OCI-LY1 (cell line): Measurements from ENCODE around the gene ZNF148.
A peak's percentile ranks its signal among the peaks of the same experiment; 100 is the strongest.

Experiments used
- H2AFZ ChIP-seq: fragments of 200-600 bp; sonication (generic), shearing (Covaris generic); 2 replicates; pipeline ENCODE4 v1.6.0; 2014; ENCODE audit warnings: antibody characterized with exemption, mild to moderate bottlenecking, low read length
- H3F3A ChIP-seq: fragments of 200-600 bp; sonication (generic), shearing (Covaris generic); 2 replicates; pipeline ENCODE4 v1.6.0; 2014; ENCODE audit warnings: mild to moderate bottlenecking, antibody characterized with exemption, low read length, moderate library complexity; ENCODE audit not compliant: insufficient read depth
- H3K27ac ChIP-seq: fragments of 200-600 bp; sonication (generic); 2 replicates; pipeline ENCODE4 v1.5.1; 2014; ENCODE audit warnings: low read length, mixed run types, mild to moderate bottlenecking, low read depth; ENCODE audit not compliant: poor library complexity, severe bottlenecking
- H3K27me3 ChIP-seq: fragments of 200-600 bp; sonication (generic); 2 replicates; pipeline ENCODE4 v1.6.0; 2014; ENCODE audit warnings: antibody characterized with exemption, mild to moderate bottlenecking, low read length, moderate library complexity; ENCODE audit not compliant: insufficient read depth
- H3K36me3 ChIP-seq: fragments of 200-600 bp; sonication (generic); 2 replicates; pipeline ENCODE4 v1.6.1; 2014; ENCODE audit warnings: mild to moderate bottlenecking, antibody characterized with exemption, low read length, moderate library complexity, mixed read lengths; ENCODE audit not compliant: insufficient read depth
- H3K4me1 ChIP-seq: fragments of 200-600 bp; sonication (generic); 2 replicates; pipeline ENCODE4 v1.5.1; 2014; ENCODE audit warnings: mild to moderate bottlenecking, low read length, moderate library complexity; ENCODE audit not compliant: insufficient read depth, severe bottlenecking
- H3K4me2 ChIP-seq: fragments of 200-600 bp; sonication (generic), shearing (Covaris generic); 2 replicates; pipeline ENCODE4 v1.6.1; 2014; ENCODE audit warnings: low read length
- H3K4me3 ChIP-seq: fragments of 200-600 bp; sonication (generic); 2 replicates; pipeline ENCODE4 v1.5.1; 2014; ENCODE audit warnings: low read length, low read depth, mild to moderate bottlenecking, mixed read lengths; ENCODE audit not compliant: poor library complexity, severe bottlenecking
- H3K79me2 ChIP-seq: fragments of 200-600 bp; shearing (Covaris generic); 2 replicates; pipeline ENCODE4 v1.6.1; 2016; ENCODE audit warnings: mixed run types, low read length, mixed read lengths; ENCODE audit not compliant: insufficient read depth
- H3K9ac ChIP-seq: fragments of 200-600 bp; sonication (generic), shearing (Covaris generic); 2 replicates; pipeline ENCODE4 v1.6.1; 2014; ENCODE audit warnings: mild to moderate bottlenecking, low read length, mixed read lengths
- H3K9me2 ChIP-seq: fragments of 200-600 bp; sonication (generic), shearing (Covaris generic); 2 replicates; pipeline ENCODE4 v1.6.1; 2014; ENCODE audit warnings: low read depth, mild to moderate bottlenecking, low read length, mixed read lengths
- H3K9me3 ChIP-seq: fragments of 200-600 bp; shearing (Covaris generic); 2 replicates; pipeline ENCODE4 v1.6.1; 2014; ENCODE audit warnings: low read length, mixed read lengths
- H4K20me1 ChIP-seq: fragments of 200-600 bp; sonication (generic), shearing (Covaris generic); 2 replicates; pipeline ENCODE4 v1.6.0; 2016; ENCODE audit warnings: mild to moderate bottlenecking, low read length; ENCODE audit not compliant: insufficient read depth
- CTCF ChIP-seq: fragments of 200-600 bp; sonication (generic), shearing (Covaris generic); IDR thresholded peaks from 2 replicates; pipeline ENCODE4 v1.5.1; 2017; ENCODE audit warnings: mild to moderate bottlenecking, antibody characterized with exemption, low read length, moderate library complexity, mixed read lengths
- EZH2 ChIP-seq: fragments of 200-600 bp; sonication (generic), shearing (Covaris generic); IDR thresholded peaks from 2 replicates; pipeline ENCODE4 v1.8.0; 2017; ENCODE audit warnings: borderline replicate concordance, mixed run types, mild to moderate bottlenecking, antibody characterized with exemption, low read length, moderate library complexity, mixed read lengths

ZNF148 gene

GRCh38 chr3:125374996-125375941 is at the start of gene ZNF148:
Gene ZNF148 (minus strand): TSS chr3:125375325. CDS start chr3:125313640, 61,685 bp downstream.
- Histone ChIP-seq H2AFZ (no peak within 1 kb of the TSS), H3K79me2 (peaks cover 42% of the 10 kb centered on the region), H3K27ac (peak within 1 kb of the TSS; percentile 43), H3K9me2 (no peaks in the 10 kb centered on the region), H3K4me1 (peaks cover 21% of the 10 kb centered on the region), H4K20me1 (no peaks in the 10 kb centered on the region), H3K4me2 (peak within 1 kb of the TSS; percentile 91), H3K9me3 (no peaks in the 10 kb centered on the region), H3K27me3 (no peaks in the 10 kb centered on the region), H3K4me3 (peak within 1 kb of the TSS; percentile 89), H3K9ac (peak within 1 kb of the TSS; percentile 95), H3K36me3 (peaks cover 3% of the 10 kb centered on the region; the same call in 1 of the 2 replicates), H3F3A (no peaks in the 10 kb centered on the region)
- TF ChIP-seq EZH2 = no peak

- H3K4me3 ChIP-seq = no peak overlapping the region
- no peaks in the 10 kb centered on the region for H4K20me1 ChIP-seq
- TF ChIP-seq CTCF = no peak
- no peak for TF ChIP-seq EZH2
- H3K27ac ChIP-seq = no peak overlapping the region
- H3K79me2 ChIP-seq = no peaks in the 10 kb centered on the region
- H3K4me1 ChIP-seq = no peaks in the 10 kb centered on the region
- H3K9me2 ChIP-seq = no peaks in the 10 kb centered on the region
- H3K36me3 ChIP-seq = peaks cover 3% of the 10 kb centered on the region; the same call in 1 of the 2 replicates
- H3K27me3 ChIP-seq = no peaks in the 10 kb centered on the region; the same call in 1 of the 2 replicates
- H3K9me3 ChIP-seq = peaks cover 6% of the 10 kb centered on the region; the same call in 1 of the 2 replicates
- no peaks in the 10 kb centered on the region for H3F3A ChIP-seq
- H2AFZ ChIP-seq = no peak overlapping the region
- no peak overlapping the region for H3K9ac ChIP-seq
- no peak overlapping the region for H3K4me2 ChIP-seq
These were observed 43.2 kb upstream of the ZNF148 start for GRCh38 chr3:125418306-125418705.

- Histone ChIP-seq H3K36me3 (peaks cover 3% of the 10 kb centered on the region; the same call in 1 of the 2 replicates), H3K4me3 (no peak overlapping the region), H3K4me2 (no peak overlapping the region), H3K9ac (no peak overlapping the region), H3K79me2 (no peaks in the 10 kb centered on the region), H3K27me3 (no peaks in the 10 kb centered on the region; the same call in 1 of the 2 replicates), H3K9me3 (peaks cover 6% of the 10 kb centered on the region; the same call in 1 of the 2 replicates), H3K9me2 (no peaks in the 10 kb centered on the region), H2AFZ (no peak overlapping the region), H3K4me1 (no peaks in the 10 kb centered on the region), H3F3A (no peaks in the 10 kb centered on the region), H4K20me1 (no peaks in the 10 kb centered on the region), H3K27ac (no peak overlapping the region)
- TF ChIP-seq EZH2 = no peak
- TF ChIP-seq CTCF = no peak
These were observed 41.1 kb upstream of the ZNF148 start for GRCh38 chr3:125416235-125416634.
